Measurements from ENCODE around the gene MANSC4.
"Not testable (repeated sequence)": the region's sequence is repeated elsewhere in the genome, so short reads cannot be mapped to it uniquely, and the experiment has no call there.

MANSC4 gene

GRCh38 chr12:27762757-27763156 lies 17.3 kb downstream of the MANSC4 start:
- H3K4me3 ChIP-seq (ENCODE audit: low read depth, low read length) = no peak overlapping the region
- no peak for TF ChIP-seq CTCF (IDR thresholded peaks at IDR 0.05; ENCODE audit: borderline replicate concordance, insufficient read depth, low read depth, low read length)

- TF ChIP-seq CTCF (IDR thresholded peaks at IDR 0.05; ENCODE audit: borderline replicate concordance, insufficient read depth, low read depth, low read length) = no peak
- H3K4me3 ChIP-seq (ENCODE audit: low read depth, low read length) = no peak overlapping the region
Measured at GRCh38 chr12:27756670-27757195, 23.3 kb downstream of the MANSC4 start.

- no peak for TF ChIP-seq CTCF (IDR thresholded peaks at IDR 0.05; ENCODE audit: borderline replicate concordance, insufficient read depth, low read depth, low read length)
- no peak overlapping the region for H3K4me3 ChIP-seq (ENCODE audit: low read depth, low read length)
Measured at GRCh38 chr12:27754795-27755194, 25.2 kb downstream of the MANSC4 start.

- no peak for TF ChIP-seq CTCF (IDR thresholded peaks at IDR 0.05; ENCODE audit: borderline replicate concordance, insufficient read depth, low read depth, low read length)
- no peak overlapping the region for H3K4me3 ChIP-seq (ENCODE audit: low read depth, low read length)
Measured at GRCh38 chr12:27751386-27752047, 28.5 kb downstream of the MANSC4 start.

GRCh38 chr12:27747111-27747820 lies 32.8 kb downstream of the MANSC4 start:
- no peak for TF ChIP-seq CTCF (IDR thresholded peaks at IDR 0.05; ENCODE audit: borderline replicate concordance, insufficient read depth, low read depth, low read length)

GRCh38 chr12:27745734-27746133 lies 34.3 kb downstream of the MANSC4 start:
- not testable (repeated sequence) for H3K4me3 ChIP-seq (ENCODE audit: low read depth, low read length)

More at GRCh38 chr12:27747111-27747820, 32.8 kb downstream of the MANSC4 start:
- no peak overlapping the region for H3K4me3 ChIP-seq (ENCODE audit: low read depth, low read length)

- no peak overlapping the region for H3K4me3 ChIP-seq (ENCODE audit: low read depth, low read length)
- TF ChIP-seq CTCF (IDR thresholded peaks at IDR 0.05; ENCODE audit: borderline replicate concordance, insufficient read depth, low read depth, low read length) = no peak
Measured at GRCh38 chr12:27743601-27744000, 36.4 kb downstream of the MANSC4 start.

GRCh38 chr12:27734321-27734720 lies 45.7 kb downstream of the MANSC4 start:
- H3K4me3 ChIP-seq (ENCODE audit: low read depth, low read length) = not testable (repeated sequence)
